ENCODE results near the gene ZFPL1.

ZFPL1 gene

DNA sequence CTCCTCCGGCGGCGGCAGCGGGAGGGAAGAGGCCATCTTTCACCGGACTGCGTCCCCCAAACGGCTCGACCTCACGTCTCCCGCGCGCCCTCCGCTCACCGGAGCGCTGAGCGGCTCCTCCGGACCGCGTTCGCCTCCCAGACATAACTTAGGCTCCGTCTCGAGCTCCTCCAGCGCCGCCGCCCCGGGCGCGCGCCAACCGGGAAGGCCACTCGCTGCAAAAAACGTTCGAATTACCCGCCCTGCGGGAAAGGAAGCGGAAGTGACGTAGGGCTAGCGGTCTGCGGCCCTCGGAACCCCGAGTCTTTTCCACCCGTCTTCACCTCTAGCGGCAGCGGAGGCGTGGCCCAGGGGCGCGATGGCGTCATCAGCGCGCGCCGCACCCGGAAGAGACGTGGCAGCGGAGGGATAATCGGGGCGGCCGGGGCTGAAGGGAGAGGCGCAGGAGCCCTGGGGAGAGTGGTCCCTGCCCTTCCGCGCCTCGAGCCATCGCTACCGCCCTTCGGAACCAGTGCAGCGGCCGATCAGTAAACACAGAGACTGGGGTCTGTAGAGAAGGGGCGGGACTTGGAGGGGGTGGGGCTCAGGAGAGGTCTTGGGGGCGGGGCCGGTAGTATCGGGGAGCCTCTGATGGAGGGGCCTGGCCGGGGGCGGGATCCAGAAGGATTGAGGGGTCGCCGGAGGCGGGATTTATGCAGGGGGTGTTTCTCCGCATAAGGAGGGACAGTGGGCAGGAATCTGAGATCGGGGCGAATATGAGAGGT is at the start of gene ZFPL1, which contains the start of gene CDCA5:
Gene ZFPL1, plus strand, starts transcription at position 389 of the 764 bp plus-strand sequence. CDS start 477 bp downstream, outside the sequence.
Gene CDCA5, minus strand, starts transcription at position 207 of the 764 bp plus-strand sequence. Its CDS starts 62 bp downstream, at position 145.
- DNase-seq (ENCODE audit: low spot score) = peak; percentile 92

DNA sequence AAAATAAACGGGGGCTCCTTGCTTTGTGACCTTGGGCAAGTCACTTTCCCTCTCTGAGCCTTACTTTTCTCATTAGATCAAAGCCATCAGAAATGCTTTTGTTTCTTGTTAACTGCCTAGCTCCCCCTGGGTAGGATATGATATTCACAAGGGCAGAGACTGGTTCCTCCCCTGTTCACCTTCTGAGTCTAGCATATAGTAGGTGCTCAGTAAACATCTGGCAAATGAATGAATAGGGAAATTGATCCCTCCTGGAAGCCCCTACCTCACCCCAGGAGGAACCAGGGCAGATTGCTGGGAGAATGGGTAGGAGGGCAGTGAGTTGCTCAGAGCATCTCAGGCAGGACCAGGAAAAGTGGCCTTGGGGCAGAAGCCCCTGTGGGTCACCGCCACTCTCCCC is 49.6 kb upstream of the ZFPL1 start:
- no peak for DNase-seq (ENCODE audit: low spot score)

DNA sequence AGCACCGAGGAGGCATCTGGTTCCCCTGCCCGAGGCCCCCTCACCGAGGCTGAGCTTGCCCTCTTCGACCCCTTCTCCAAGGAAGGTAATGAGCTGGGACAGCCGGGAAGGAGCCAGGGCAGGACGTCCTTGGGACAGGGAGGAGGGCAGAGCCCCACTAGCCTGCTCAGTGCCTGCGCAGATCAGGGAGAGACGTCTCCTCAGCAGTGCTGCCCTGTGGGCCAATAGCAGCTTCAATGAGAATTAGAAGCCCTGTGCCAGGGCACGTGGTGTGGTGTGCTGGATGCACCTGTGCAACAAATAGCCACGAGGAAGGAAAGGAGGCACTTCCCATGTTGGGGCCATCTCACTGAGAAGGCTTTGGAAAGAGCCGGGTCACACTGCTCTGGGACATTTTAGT is 48.4 kb upstream of the ZFPL1 start:
- DNase-seq (ENCODE audit: low spot score) = no peak

DNA sequence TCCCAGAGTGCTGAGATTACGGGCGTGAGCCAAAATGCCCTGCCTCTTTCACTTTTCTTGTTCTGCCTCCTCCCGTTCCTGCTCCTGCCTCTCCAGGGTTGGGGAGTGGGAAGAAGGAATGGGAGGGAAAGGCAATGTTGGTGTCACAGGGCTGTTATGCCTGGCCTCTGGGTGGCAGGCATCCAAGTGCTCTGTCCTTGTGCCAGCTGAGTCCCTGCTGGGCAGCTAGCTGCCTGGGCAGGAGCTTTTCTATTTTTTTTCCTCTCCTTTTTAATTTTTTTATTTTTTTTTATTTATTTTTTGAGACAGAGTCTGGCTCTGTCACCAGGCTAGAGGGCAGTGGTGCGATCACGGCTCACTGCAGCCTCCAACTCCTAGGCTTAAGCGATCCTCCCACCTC is 47.1 kb upstream of the ZFPL1 start:
- DNase-seq (ENCODE audit: low spot score) = peak; percentile 75

DNA sequence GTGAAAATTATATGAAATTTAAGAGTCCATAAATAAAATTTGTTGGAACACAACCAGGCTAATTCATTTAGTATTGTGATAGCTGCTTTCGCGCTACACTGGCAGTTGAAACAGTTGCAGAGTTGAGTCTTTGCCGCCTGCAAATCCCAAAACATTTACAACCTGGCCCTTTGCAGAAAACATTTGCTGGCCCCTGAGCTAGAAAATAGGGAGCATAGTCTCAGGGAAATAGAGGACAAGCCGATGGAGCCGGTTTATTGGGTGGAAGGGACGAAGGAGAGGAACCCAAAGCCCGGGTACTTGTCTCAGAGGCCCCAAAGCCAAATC is 43.5 kb upstream of the ZFPL1 start:
- no peak for DNase-seq (ENCODE audit: low spot score)

DNA sequence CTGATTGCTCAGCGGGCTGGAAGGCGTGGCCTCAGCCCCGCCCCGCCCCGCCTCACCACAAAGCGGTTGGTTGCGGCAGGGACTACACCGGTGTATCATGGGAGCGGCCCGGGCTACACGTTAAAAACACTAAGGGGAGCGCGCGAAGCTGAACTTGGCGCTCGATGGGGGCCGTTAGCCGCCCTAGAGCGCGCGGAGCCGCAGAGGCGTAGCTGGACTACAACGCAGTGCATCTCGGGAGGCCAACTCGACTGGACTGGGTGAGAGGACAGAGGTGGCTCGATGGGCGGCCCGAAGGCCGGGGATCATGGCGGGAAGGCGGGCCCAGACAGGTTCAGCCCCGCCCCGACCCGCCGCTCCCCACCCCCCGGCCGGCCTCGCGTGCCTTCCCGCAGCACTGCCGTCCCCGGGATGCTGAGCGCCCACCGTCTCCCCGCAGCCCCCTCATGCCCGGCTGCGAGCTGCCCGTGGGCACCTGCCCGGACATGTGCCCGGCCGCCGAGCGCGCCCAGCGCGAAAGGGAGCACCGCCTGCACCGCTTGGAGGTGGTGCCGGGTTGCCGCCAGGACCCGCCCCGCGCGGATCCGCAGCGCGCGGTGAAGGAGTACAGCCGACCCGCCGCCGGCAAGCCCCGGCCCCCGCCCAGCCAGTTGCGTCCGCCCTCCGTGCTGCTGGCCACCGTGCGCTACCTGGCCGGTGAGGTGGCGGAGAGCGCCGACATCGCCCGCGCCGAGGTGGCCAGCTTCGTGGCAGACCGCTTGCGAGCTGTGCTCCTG is 43.0 kb upstream of the ZFPL1 start, which contains the start of gene SAC3D1:
Gene SAC3D1, plus strand, starts transcription at position 364 of the 776 bp plus-strand sequence. Its CDS starts 83 bp downstream, at position 447.
- DNase-seq (ENCODE audit: low spot score) = peak; percentile 86

DNA sequence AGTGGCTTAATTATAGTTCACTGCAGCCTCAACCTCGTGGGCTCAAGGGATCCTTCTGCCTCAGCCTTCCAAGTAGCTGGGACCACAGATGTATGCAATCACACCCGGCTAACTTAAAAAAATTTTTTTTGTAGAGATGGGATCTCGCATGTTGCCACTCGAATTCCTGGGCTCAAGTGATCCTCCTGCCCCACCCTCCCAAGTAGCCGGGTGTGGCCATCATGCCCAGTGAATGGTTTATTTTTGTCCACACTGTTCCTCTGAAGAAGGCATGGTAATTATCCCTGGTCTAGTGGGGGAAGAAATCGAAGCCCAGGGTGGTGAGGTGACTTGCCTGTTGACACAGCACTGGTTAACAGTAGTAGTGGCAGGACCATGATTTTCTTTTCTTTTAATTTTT is 41.1 kb upstream of the ZFPL1 start:
- DNase-seq (ENCODE audit: low spot score) = no peak

DNA sequence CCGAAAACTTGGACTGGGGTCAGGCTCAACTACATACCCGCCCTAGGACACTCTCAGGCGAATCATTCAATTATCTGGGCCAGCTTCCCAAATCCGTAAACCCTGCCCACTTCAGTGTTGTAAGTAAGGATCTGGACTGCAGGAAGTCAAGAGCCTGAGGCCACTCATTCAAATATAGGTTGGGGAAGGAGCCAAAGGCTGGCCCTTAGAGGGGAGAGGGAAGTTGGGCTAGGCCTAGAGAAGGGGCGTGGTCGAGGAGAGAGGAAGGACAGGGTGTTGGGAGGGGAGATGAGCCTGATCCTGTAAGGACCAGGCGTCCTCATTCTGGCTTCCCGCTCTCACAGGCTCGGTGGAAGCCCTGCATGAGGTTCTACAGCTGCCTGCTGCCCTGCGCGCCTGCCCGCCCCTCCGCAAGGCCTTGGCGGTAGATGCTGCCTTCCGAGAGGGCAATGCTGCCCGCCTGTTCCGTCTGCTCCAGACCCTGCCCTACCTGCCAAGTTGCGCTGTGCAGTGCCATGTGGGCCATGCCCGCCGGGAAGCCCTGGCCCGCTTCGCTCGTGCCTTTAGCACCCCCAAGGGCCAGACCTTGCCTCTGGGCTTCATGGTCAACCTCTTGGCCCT is 40.0 kb upstream of the ZFPL1 start:
- DNase-seq (ENCODE audit: low spot score) = peak; percentile 47

DNA sequence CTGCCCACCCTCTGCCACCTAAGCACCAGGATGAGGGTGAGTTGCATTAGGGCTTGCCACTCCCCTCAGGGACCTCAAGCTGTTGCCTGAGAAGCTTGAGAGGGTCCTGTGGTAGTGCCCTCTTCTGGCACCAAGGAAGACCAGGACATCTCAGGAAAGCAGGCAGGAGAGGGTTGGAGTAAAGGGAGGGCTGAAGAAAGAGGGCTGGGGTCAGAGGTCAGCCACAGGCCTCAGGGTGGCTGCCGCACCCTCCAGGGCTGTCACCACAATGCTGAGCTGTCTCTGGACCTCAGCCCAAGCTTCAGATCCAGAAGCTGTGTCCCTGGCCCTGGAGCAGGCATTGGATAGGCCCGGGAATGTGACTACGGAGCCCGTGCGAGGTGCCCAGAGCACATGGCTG is 39.0 kb upstream of the ZFPL1 start:
- DNase-seq (ENCODE audit: low spot score) = no peak

DNA sequence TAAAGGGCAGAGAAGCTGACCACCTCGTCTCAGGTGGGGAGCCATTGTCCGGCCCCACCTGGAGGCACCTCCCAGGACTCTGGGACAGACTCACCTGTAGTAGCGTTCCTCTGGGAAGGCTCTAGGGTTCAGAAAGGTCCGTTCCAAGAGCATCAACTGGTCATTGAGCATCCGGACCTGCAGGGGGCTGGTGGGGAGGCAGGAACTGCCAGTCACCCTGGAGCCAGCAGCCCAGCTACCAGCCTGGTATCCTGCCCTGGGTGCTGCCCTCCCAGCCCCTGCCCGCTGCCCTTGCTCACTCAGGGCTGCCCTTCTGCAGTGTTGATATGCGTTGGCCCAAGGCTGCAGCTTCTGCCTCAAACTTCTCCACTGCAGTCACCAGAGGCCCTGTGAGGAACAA is 38.3 kb upstream of the ZFPL1 start:
- DNase-seq (ENCODE audit: low spot score) = no peak

DNA sequence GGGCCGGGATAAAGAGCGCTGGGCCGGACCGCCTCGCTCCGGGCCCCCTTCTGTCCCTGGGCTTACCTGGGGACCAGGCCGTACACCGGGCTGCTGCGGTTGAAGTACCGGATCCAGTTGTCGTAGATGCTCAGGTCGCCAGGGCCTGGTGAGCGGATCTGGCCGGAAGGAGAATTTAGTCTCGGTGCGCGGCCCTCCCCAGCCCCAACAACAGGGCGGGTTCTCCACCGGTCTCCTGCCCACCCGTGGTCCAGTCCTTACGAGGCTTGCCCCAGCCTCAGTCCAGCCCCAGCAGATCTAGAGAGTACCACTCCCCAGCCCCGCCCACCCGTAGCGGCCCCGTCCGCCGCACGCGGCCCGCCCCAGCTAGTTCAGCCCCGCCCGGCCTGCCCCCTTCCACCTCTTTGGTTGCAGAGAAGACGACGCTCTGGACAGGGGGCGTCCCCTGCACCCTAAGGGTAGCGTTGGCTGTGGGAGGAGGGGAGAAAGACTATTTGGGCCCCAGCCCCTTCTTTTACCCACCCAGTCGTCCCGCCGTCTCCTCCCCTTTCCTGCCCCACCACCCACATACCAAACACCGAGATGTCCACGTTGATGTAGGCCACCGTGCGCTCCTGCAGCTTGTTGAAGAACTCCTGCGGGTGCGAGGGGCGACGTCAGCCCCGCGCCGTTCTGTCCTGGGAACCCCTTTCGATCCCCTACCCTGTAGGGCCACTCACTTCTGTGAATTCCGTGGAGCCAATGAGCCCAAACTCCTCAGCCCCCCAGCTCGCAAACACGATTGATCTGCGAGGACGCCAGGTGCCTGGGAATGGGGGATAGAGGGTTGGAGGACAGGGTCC is 36.2 kb upstream of the ZFPL1 start:
- no peak for DNase-seq (ENCODE audit: low spot score)

DNA sequence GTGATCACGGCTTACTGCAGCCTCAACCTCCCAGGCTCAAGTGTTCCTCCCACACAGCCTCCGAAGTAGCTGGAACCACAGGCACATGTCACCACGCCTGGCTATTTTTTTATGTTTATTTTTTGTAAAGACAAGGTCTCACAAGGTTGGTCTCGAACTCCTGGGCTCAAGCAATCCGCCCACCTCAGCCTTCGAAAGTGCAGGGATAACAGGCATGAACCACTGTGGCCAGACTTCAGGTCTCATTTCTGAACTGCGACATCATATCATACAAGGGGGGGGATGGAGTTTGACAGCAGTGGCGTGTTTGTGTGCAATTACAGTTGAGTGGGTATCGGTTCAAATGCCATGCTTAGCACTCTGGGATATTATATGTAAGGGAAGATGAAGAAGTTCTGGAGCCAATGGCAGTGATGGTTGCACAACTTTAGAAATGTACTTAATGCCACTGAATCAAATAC is 32.6 kb upstream of the ZFPL1 start:
- no peak for DNase-seq (ENCODE audit: low spot score)

DNA sequence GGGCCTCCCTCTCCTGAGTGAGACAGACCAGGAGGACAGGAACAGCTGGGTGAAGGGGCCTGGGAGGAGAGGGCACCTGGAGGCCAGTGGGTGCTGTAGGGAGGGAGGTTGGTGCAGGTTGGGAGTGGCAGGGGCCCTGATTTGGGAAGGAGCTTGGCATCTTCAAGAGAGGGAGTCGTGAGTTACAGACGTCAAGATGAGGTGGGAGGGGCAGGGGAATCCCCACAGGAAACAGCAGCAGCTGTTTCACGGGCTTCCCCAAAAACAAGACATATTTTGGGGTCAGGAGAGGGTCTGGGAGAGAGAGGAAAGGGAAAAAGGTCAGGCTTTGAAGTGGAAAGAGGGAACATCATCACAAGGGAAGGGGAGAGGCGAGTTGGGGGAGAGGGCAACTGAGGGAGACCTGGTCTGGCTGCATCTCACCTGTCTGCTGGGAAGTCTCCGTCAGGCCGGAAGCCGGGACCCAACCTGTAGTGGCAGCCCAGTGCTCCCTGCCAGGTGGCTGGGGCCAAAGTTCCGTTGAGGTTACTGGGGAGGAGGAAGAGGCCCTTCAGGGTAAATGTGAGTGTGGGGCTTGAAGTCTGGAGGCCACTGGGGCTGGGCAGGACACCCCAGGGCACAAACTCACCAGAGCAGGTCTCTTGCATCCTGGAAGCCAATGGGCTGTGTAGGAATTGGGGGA is 30.1 kb upstream of the ZFPL1 start:
- no peak for DNase-seq (ENCODE audit: low spot score)

DNA sequence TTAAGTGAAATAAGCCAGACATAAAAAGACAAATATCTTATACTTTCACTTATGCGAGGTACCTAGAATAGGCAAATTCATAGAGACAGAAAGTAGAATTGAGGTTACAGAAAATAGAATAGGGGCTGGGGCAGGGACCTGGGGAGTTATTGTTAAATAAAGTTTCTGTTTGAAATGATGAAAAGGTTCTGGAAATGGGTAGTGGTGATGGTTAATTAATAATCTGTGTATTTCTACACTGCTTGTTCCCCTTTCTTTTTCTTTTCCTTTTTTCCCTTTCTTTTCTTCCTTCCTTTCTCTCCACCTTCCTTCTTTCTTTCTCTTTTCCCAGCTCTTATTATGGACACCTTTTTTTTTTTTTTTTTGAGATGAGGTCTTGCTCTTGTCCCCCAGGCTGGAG is 28.5 kb upstream of the ZFPL1 start:
- DNase-seq (ENCODE audit: low spot score) = no peak

DNA sequence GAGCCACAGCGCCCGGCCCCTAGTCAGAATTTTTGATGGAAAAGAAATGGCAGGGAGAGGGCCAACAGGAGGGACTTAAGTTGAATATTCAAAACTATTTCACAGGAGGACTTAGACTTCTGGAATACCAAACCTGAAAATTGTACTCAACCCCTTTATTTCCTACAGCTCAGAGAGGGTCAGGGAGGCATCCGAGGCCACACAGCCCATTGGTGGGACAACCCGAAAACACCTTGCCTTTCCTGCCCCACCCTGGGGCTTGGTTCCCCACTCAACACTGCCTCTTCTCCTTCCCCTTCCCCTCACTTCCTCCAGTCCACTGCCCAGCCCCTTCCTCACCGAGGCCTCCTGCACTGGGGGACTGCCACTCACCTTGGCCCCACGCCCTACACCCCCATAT is 27.0 kb upstream of the ZFPL1 start:
- no peak for DNase-seq (ENCODE audit: low spot score)

DNA sequence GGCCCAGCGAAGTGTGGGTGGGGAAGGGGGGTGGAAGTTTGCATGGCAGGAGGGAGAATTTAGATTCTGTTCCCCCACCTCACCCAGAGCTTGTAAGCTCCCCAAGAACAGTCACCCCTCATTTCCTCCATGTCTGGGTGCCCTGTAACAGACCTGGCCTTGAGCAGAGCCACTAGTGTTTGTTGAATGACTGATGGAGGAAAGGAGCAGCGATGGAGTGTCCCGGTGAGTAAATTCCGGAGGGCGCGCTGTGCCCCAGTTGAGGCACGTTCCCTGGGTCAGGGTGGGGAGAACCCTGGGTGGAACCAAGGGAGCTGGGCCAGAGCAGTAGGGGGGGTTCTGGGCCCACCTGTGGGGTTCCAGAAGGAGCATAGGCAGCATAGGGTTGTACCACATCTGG is 26.5 kb upstream of the ZFPL1 start:
- DNase-seq (ENCODE audit: low spot score) = no peak

DNA sequence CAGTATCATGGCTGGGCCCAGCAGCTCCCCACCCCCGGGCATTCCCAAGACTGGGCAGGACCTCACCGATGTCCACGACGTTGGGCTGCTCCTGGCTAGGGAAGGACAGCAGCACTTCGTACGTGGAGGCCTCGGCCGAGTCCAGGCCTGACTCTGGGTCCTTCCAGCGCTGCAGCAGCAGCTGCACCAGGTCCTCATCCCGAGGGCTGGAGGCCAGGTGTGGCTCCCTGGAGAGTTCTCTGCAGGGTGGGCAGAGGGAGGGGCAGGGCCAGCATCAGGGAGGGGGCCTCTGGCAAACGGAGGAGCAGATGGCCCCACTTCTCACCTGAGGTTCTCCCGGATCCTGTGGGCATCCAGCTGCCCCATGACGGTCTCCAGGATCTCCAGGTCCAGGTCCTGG is 26.0 kb upstream of the ZFPL1 start:
- DNase-seq (ENCODE audit: low spot score) = no peak

DNA sequence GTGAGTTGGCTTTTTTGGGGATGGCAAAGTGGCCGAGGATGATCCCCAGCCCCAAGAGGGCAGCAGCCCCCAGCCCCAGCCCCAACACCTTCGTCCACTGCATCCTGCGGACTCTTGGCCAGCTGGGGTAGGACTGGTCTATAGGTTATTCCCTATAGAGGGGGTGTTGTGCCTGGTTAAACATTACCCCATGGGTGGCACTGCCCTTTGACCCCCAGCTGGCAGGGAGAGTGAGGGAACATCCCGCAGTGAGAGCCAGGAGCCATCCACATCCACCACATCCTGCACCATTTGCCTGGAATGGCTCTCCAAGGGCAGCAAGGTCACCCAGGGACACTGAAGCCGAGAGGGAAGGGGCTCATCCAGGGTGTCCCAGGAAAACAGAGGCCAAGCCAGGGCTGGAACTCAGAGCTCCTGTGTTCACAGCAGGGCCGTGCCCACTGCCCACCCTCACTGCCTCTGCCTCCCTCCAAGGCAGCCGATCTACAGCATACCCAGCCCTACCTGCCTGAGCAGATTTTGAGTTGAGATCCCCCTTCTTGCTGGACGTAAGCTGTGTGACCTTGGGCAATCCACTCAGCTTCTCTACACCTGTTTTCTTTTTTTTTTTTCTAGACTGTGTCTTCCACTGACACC is 25.5 kb upstream of the ZFPL1 start, which contains the start of gene NAALADL1:
Gene NAALADL1, minus strand, starts transcription at position 135 of the 636 bp plus-strand sequence. Its CDS starts 32 bp downstream, at position 103.
- no peak for DNase-seq (ENCODE audit: low spot score)

DNA sequence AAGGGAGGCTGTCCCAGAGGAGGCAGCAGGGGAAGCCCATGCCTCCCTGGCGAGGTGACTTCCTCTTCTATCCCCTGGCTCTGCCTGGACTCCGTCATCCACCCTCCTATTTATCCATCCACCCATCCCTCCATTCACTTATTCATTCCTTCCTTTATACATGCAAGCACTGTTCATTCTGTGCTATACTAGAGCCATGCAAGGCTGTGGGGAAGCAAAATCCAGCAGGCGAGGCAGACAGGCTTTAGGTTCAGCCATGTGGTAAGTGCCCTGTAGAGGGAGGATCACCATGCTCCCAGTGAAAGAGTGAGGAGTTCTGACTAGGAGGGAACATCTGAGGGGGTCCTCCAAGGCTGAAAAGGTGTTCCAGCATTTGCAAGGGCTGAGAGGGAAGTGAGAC is 24.5 kb upstream of the ZFPL1 start:
- no peak for DNase-seq (ENCODE audit: low spot score)

DNA sequence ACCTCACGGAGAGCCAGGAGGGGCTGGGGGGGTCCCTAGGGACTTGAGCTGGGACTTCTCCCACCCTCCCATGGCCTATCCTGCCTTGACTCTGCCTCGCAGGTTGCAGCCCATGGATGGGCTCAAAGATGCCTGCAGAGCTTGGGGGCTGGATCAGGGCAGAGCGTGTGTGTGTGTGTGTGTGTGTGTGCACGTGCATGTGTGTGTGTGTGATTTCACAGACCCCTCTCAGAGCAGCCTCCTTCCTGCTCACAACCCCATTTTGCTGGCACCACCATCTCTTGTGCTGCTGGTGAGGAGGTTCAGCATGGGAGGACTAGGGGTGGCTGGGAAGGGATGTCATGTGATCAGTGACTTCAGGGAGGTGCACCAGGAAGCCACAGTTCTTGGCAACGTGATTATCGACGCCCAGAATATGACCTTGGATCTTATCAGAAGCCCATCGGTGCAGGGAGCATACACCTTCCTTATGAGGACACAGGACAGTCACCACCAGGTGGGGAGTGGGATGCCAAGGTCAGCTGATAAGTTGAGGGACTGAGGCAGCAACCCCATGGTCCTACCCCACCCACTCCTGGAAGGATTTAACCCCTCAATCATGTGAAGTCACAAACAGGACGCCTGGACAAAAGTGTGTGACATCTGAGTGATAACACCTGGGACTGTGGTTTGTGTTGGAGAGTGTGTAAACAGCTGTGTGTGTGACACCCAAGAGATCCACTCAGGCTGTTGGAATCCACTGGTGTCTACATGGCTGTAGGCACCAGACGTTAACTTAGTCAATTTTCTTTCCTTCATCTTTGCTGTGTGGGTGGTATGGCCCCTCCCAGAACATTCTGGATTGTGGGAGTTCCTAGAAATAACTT is 23.8 kb upstream of the ZFPL1 start:
- DNase-seq (ENCODE audit: low spot score) = no peak

Data from globus pallidus (tissue), 1 donor.